GM12872 (cell line): Measurements from ENCODE around the gene SEPTIN3.

Experiments used
- CTCF ChIP-seq: IDR thresholded peaks from 3 replicates; pipeline ENCODE4 v1.5.1; 2011; ENCODE audit warnings: low read depth, mild to moderate bottlenecking, low read length, moderate library complexity; ENCODE audit not compliant: insufficient read depth

SEPTIN3 gene

GRCh38 chr22:41928593-41929417, 40.4 kb upstream of the SEPTIN3 start:
- no peak for TF ChIP-seq CTCF

GRCh38 chr22:41929418-41929810, 39.8 kb upstream of the SEPTIN3 start:
- TF ChIP-seq CTCF, result no peak

GRCh38 chr22:41931701-41932269, 37.5 kb upstream of the SEPTIN3 start:
- TF ChIP-seq CTCF, result no peak

GRCh38 chr22:41932353-41932752, 36.9 kb upstream of the SEPTIN3 start:
- no peak for TF ChIP-seq CTCF

DNA sequence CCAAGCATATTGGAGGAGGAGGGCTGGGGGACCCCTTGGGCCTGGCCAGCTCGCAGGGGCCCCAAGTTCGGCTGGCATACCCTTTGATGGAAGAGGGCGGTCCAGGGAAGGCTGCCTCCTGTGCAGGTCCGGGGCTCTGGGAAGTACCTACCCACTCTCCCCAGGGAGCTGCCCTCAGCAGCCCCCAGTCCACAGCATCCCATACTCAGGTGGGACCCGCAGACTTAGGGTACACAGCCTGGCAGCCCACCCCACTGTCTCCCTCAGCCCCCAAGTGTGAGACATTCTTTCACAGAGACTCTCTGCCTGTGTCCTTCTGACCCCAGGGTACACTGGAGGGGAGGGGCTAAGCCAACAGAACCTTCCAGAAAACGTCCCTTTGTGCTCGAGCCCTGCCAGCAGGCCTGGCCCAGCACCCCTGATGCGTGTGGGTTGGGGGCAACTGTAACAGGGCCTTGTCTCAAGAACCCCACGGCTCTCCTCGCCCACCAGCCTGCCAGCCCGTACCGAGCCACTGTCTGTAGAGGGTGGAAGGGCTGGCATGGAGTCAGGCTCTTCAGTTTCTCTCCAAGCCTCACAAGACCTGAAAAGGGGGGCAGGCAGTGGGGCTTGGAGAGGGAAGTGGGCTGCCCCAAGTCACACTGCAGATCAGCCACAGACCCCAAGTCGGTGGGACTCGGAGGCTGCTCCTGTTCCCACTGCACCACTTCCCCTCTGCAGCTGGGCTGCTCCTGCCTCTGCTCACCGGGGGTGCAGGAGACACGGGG, 35.6 kb upstream of the SEPTIN3 start:
- no peak for TF ChIP-seq CTCF

GRCh38 chr22:41934284-41935014, 34.8 kb upstream of the SEPTIN3 start:
- no peak for TF ChIP-seq CTCF

GRCh38 chr22:41935015-41935351, 34.3 kb upstream of the SEPTIN3 start:
- no peak for TF ChIP-seq CTCF
